Neural cell (in vitro differentiated cells): ENCODE data around the gene APOM. TPM values are rescaled to one million over a fixed set of nuclear protein-coding genes. Genes with fewer than 3 reads are reported as not detected.

Source experiments
- H2AFZ ChIP-seq: fragments of 200-600, 300-800 bp; sonication (generic), shearing (Covaris generic); 2 replicates; pipeline ENCODE4 v1.6.0; 2014; ENCODE audit warnings: low read depth, mild to moderate bottlenecking, antibody characterized with exemption, low read length, moderate library complexity
- H3F3A ChIP-seq: fragments of 200-600 bp; shearing (Covaris generic); 2 replicates; pipeline ENCODE4 v1.6.1; 2016; ENCODE audit warnings: mild to moderate bottlenecking, moderate library complexity, mixed read lengths, antibody characterized with exemption, low read length; ENCODE audit not compliant: insufficient read depth, poor library complexity, severe bottlenecking
- H3K27ac ChIP-seq: fragments of 200-600, 300-800 bp; sonication (generic), shearing (Covaris generic); 2 replicates; pipeline ENCODE4 v1.5.1; 2014; ENCODE audit warnings: mild to moderate bottlenecking, low read length, moderate library complexity
- H3K27me3 ChIP-seq: fragments of 300-800, 200-600 bp; sonication (generic), shearing (Covaris generic); 2 replicates; pipeline ENCODE4 v1.6.0; 2014; ENCODE audit warnings: mild to moderate bottlenecking, low read depth, low read length, moderate library complexity; ENCODE audit not compliant: insufficient read depth
- H3K36me3 ChIP-seq: fragments of 300-800, 200-600 bp; sonication (generic), shearing (Covaris generic); 2 replicates; pipeline ENCODE4 v1.5.1; 2014; ENCODE audit warnings: mild to moderate bottlenecking, antibody characterized with exemption, low read length, moderate library complexity; ENCODE audit not compliant: insufficient read depth
- H3K4me2 ChIP-seq: fragments of 300-800, 200-600 bp; sonication (generic), shearing (Covaris generic); 2 replicates; pipeline ENCODE4 v1.6.0; 2014; ENCODE audit warnings: mild to moderate bottlenecking, low read length
- H3K4me3 ChIP-seq: fragments of 300-800, 200-600 bp; sonication (generic), shearing (Covaris generic); 2 replicates; pipeline ENCODE4 v1.5.1; 2014; ENCODE audit warnings: mild to moderate bottlenecking, low read length, moderate library complexity
- H3K79me2 ChIP-seq: fragments of 200-600 bp; shearing (Covaris generic); replicated peaks from 2 replicates; pipeline ENCODE4 v1.6.0; 2014; ENCODE audit warnings: mild to moderate bottlenecking, low read length, moderate library complexity; ENCODE audit not compliant: insufficient read depth
- H3K9ac ChIP-seq: fragments of 300-800, 200-600 bp; sonication (generic), shearing (Covaris generic); 2 replicates; pipeline ENCODE4 v1.6.1; 2016; ENCODE audit warnings: mild to moderate bottlenecking, low read length, mixed read lengths
- H3K9me2 ChIP-seq: fragments of 200-600 bp; shearing (Covaris generic); 2 replicates; pipeline ENCODE4 v1.6.1; 2016; ENCODE audit warnings: mild to moderate bottlenecking, low read length, mixed read lengths; ENCODE audit not compliant: insufficient read depth
- H3K9me3 ChIP-seq: fragments of 200-600, 300-800 bp; sonication (generic), shearing (Covaris generic); 2 replicates; pipeline ENCODE4 v1.6.1; 2016; ENCODE audit warnings: mild to moderate bottlenecking, mixed run types, low read length, moderate library complexity, mixed read lengths
- H4K20me1 ChIP-seq: fragments of 200-600 bp; shearing (Covaris generic); 2 replicates; pipeline ENCODE4 v1.6.1; 2016; ENCODE audit warnings: mild to moderate bottlenecking, mixed run types; ENCODE audit not compliant: insufficient read depth
- CTCF ChIP-seq: fragments of 450-650 bp; IDR thresholded peaks from 2 replicates; pipeline ENCODE4 v1.5.1; 2014; ENCODE audit warnings: antibody characterized with exemption, mild to moderate bottlenecking, moderate library complexity; ENCODE audit not compliant: poor library complexity, severe bottlenecking
- EP300 ChIP-seq: fragments of 450-650 bp; conservative IDR thresholded peaks from 2 replicates; pipeline ENCODE4 v1.6.1; 2014; ENCODE audit warnings: antibody characterized with exemption, mild to moderate bottlenecking, moderate library complexity; ENCODE audit not compliant: poor library complexity, severe bottlenecking
- EZH2 ChIP-seq: fragments of 200-600, 300-800 bp; shearing (Covaris generic), sonication (generic); IDR thresholded peaks from 2 replicates; pipeline ENCODE4 v1.6.1; 2014; ENCODE audit warnings: antibody characterized with exemption, low read length, borderline replicate concordance, mild to moderate bottlenecking; ENCODE audit not compliant: insufficient read depth, poor library complexity, severe bottlenecking
- MXI1 ChIP-seq: fragments of 450-650 bp; conservative IDR thresholded peaks from 2 replicates; pipeline ENCODE4 v1.6.1; 2014; ENCODE audit warnings: antibody characterized with exemption, mild to moderate bottlenecking; ENCODE audit not compliant: poor library complexity, severe bottlenecking
- POLR2AphosphoS5 ChIP-seq: IDR thresholded peaks from 2 replicates; pipeline ENCODE4 v1.6.1; 2012
- RAD21 ChIP-seq: fragments of 450-650 bp; conservative IDR thresholded peaks from 2 replicates; pipeline ENCODE4 v1.6.1; 2014; ENCODE audit warnings: antibody characterized with exemption, mild to moderate bottlenecking, moderate library complexity
- REST ChIP-seq: IDR thresholded peaks from 2 replicates; pipeline ENCODE4 v1.6.1; 2012; ENCODE audit warnings: borderline replicate concordance
- SMC3 ChIP-seq: fragments of 450-650 bp; conservative IDR thresholded peaks from 2 replicates; pipeline ENCODE4 v1.6.1; 2014; ENCODE audit warnings: antibody characterized with exemption, mild to moderate bottlenecking, moderate library complexity; ENCODE audit not compliant: poor library complexity
- TAF1 ChIP-seq: IDR thresholded peaks from 2 replicates; pipeline ENCODE4 v1.6.1; 2012; ENCODE audit warnings: low read depth
- polyA plus RNA-seq: library from polyadenylated mRNA; depleted of rRNA; stranded (reverse); fragments of >200 nt; gene quantifications from 2 replicates; pipeline ENCODE4 v1.2.3, GENCODE V29; 2014

APOM gene
- polyA plus RNA-seq, 1 donor from 2014 or later = 4.4 TPM

GRCh38 chr6:31663961-31664789 lies 8.5 kb downstream of the APOM start:
- H3K4me3 ChIP-seq = peak overlapping the region; percentile 88
- peak overlapping the region; percentile 81 for H3K9ac ChIP-seq
- H3K4me2 ChIP-seq = peak overlapping the region; percentile 68
- peaks cover 49% of the 10 kb centered on the region for H3K79me2 ChIP-seq
- TF ChIP-seq SMC3 = no peak
- no peak for TF ChIP-seq REST
- no peak for TF ChIP-seq EP300
- no peak for TF ChIP-seq TAF1
- no peak for TF ChIP-seq MXI1
- no peak for TF ChIP-seq EZH2
- no peak for TF ChIP-seq CTCF
- no peak for TF ChIP-seq POLR2AphosphoS5
- H3K9me2 ChIP-seq = no peaks in the 10 kb centered on the region
- peak overlapping the region; percentile 85 for H3K27ac ChIP-seq
- H3K27me3 ChIP-seq = no peaks in the 10 kb centered on the region
- H4K20me1 ChIP-seq = no peaks in the 10 kb centered on the region
- no peaks in the 10 kb centered on the region for H3K9me3 ChIP-seq
- no peaks in the 10 kb centered on the region for H3K36me3 ChIP-seq
- H3F3A ChIP-seq = no peaks in the 10 kb centered on the region
- H2AFZ ChIP-seq = peak overlapping the region; percentile 47

GRCh38 chr6:31664790-31665500 lies 9.3 kb downstream of the APOM start, which contains the start of gene GPANK1:
Gene GPANK1, minus strand, starts transcription at chr6:31664997. Its CDS starts 519 bp downstream, at chr6:31664478.
- Histone ChIP-seq H3K9me3 (no peaks in the 10 kb centered on the region), H4K20me1 (no peaks in the 10 kb centered on the region), H2AFZ (peak within 1 kb of the TSS; percentile 65), H3K27ac (peak within 1 kb of the TSS; percentile 85), H3K4me3 (peak within 1 kb of the TSS; percentile 88), H3K9ac (peak within 1 kb of the TSS; percentile 87), H3K4me2 (peak within 1 kb of the TSS; percentile 68), H3K9me2 (no peaks in the 10 kb centered on the region), H3K36me3 (no peaks in the 10 kb centered on the region), H3F3A (no peaks in the 10 kb centered on the region), H3K79me2 (peaks cover 42% of the 10 kb centered on the region), H3K27me3 (no peaks in the 10 kb centered on the region)
- peak; percentile 12 for TF ChIP-seq SMC3
- TF ChIP-seq POLR2AphosphoS5 = peak; percentile 62
- TF ChIP-seq REST = peak; percentile 38
- peak; percentile 26 for TF ChIP-seq CTCF
- peak; percentile 62 for TF ChIP-seq TAF1
- TF ChIP-seq EZH2 = no peak
- no peak for TF ChIP-seq RAD21
- no peak for TF ChIP-seq EP300
- TF ChIP-seq MXI1 = peak; percentile 92
